Measurements from ENCODE around the gene RHOB. TPM values are rescaled to one million over a fixed set of nuclear protein-coding genes. Genes with fewer than 3 reads are reported as not detected.

RHOB gene
- total and polyA plus RNA-seq, 2 of the 13 experiments (the other 11 are each of a cell fraction or from before 2014, with no cell fraction given) = 192 to 268 TPM

DNA sequence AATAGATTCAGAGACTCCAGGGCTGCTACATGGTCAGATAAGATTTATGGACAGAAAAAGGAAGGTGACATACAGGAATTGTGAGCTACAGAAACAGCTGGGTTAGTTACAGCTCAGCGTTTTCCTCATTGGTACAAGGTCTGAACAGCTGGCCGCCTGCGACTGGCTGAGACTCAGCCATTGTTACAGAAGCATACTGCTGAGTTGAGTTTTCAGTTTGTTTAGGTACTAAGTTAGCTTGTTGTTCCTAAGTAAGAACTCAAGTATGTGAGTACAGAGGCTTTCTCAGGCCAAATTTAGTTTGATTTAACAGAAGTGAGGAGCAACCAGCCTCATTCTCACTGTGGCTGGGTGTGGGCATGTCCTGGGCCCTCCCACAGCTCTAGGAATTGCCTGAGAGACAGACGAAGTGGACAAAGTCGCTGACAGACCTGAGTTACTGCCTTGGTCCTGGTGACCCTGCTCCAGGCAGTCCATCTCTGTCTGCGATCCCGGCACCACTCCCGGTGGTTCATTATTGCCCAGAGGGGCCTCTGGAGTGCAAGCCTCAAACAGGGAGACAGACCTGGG is 27.8 kb upstream of the RHOB start (continued):
- TF ChIP-seq, protein P1, sequence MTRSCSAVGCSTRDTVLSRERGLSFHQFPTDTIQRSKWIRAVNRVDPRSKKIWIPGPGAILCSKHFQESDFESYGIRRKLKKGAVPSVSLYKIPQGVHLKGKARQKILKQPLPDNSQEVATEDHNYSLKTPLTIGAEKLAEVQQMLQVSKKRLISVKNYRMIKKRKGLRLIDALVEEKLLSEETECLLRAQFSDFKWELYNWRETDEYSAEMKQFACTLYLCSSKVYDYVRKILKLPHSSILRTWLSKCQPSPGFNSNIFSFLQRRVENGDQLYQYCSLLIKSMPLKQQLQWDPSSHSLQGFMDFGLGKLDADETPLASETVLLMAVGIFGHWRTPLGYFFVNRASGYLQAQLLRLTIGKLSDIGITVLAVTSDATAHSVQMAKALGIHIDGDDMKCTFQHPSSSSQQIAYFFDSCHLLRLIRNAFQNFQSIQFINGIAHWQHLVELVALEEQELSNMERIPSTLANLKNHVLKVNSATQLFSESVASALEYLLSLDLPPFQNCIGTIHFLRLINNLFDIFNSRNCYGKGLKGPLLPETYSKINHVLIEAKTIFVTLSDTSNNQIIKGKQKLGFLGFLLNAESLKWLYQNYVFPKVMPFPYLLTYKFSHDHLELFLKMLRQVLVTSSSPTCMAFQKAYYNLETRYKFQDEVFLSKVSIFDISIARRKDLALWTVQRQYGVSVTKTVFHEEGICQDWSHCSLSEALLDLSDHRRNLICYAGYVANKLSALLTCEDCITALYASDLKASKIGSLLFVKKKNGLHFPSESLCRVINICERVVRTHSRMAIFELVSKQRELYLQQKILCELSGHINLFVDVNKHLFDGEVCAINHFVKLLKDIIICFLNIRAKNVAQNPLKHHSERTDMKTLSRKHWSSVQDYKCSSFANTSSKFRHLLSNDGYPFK (CRISPR knock-in tag; IDR thresholded peaks at IDR 0.05; ENCODE audit: borderline replicate concordance) = peak; percentile 44; the same call in 1 of the 2 replicates
- no peak for TF ChIP-seq ZNF136 (CRISPR knock-in tag; IDR thresholded peaks at IDR 0.05; ENCODE audit: low read depth)
- 0 out of 2 replicates have a peak, but pooled peaks have one; percentile 45 for TF ChIP-seq NRL (CRISPR knock-in tag; IDR thresholded peaks at IDR 0.05; ENCODE audit: borderline replicate concordance)
- TF ChIP-seq ARNTL (CRISPR knock-in tag; IDR thresholded peaks at IDR 0.05) = no peak
- TF ChIP-seq NR2C2 (CRISPR knock-in tag; IDR thresholded peaks at IDR 0.05; ENCODE audit: borderline replicate concordance) = no peak
- no peak for TF ChIP-seq NFE2 (CRISPR knock-in tag; IDR thresholded peaks at IDR 0.05)
- TF ChIP-seq, protein P2, sequence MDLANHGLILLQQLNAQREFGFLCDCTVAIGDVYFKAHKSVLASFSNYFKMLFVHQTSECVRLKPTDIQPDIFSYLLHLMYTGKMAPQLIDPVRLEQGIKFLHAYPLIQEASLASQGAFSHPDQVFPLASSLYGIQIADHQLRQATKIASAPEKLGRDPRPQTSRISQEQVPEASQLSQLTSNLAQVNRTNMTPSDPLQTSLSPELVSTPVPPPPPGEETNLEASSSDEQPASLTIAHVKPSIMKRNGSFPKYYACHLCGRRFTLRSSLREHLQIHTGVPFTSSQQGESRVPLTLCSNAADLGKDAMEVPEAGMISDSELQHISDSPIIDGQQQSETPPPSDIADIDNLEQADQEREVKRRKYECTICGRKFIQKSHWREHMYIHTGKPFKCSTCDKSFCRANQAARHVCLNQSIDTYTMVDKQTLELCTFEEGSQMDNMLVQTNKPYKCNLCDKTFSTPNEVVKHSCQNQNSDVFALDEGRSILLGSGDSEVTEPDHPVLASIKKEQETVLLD (CRISPR knock-in tag; IDR thresholded peaks at IDR 0.05; ENCODE audit: low read depth) = 0 out of 2 replicates have a peak, but pooled peaks have one; percentile 34
- no peak for TF ChIP-seq ZFP36 (IDR thresholded peaks at IDR 0.05; ENCODE audit: borderline replicate concordance, low read depth, low read length, partially characterized antibody)
- TF ChIP-seq ZFP36L2 (CRISPR knock-in tag; IDR thresholded peaks at IDR 0.05) = no peak
- TF ChIP-seq ZNF451 (CRISPR knock-in tag; IDR thresholded peaks at IDR 0.05) = no peak
- TF ChIP-seq HNRNPUL1 (IDR thresholded peaks at IDR 0.05; ENCODE audit: low read depth, low read length) = no peak
- TF ChIP-seq ZNF460 (CRISPR knock-in tag; IDR thresholded peaks at IDR 0.05; ENCODE audit: borderline replicate concordance) = no peak
- peak; percentile 77 for TF ChIP-seq MAFF (IDR thresholded peaks at IDR 0.05; ENCODE audit: low read depth, low read length)
- TF ChIP-seq ZNF562 (CRISPR knock-in tag; IDR thresholded peaks at IDR 0.05; ENCODE audit: borderline replicate concordance) = no peak
- TF ChIP-seq, protein P3, sequence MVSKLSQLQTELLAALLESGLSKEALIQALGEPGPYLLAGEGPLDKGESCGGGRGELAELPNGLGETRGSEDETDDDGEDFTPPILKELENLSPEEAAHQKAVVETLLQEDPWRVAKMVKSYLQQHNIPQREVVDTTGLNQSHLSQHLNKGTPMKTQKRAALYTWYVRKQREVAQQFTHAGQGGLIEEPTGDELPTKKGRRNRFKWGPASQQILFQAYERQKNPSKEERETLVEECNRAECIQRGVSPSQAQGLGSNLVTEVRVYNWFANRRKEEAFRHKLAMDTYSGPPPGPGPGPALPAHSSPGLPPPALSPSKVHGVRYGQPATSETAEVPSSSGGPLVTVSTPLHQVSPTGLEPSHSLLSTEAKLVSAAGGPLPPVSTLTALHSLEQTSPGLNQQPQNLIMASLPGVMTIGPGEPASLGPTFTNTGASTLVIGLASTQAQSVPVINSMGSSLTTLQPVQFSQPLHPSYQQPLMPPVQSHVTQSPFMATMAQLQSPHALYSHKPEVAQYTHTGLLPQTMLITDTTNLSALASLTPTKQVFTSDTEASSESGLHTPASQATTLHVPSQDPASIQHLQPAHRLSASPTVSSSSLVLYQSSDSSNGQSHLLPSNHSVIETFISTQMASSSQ (IDR thresholded peaks at IDR 0.05; ENCODE audit: low read depth) = no peak
- TF ChIP-seq, protein P3 (CRISPR knock-in tag; IDR thresholded peaks at IDR 0.05; ENCODE audit: borderline replicate concordance) = no peak
- TF ChIP-seq LCORL (IDR thresholded peaks at IDR 0.05) = no peak
- TF ChIP-seq LCORL (CRISPR knock-in tag; IDR thresholded peaks at IDR 0.05) = peak; percentile 39; the same call in 1 of the 2 replicates
- TF ChIP-seq ZNF549 (CRISPR knock-in tag; IDR thresholded peaks at IDR 0.05) = no peak
- no peak for TF ChIP-seq ZNF30 (CRISPR knock-in tag; IDR thresholded peaks at IDR 0.05)
- TF ChIP-seq NR1H2 (CRISPR knock-in tag; IDR thresholded peaks at IDR 0.05; ENCODE audit: borderline replicate concordance, low read depth) = no peak
- no peak for TF ChIP-seq ZNF7 (CRISPR knock-in tag; IDR thresholded peaks at IDR 0.05)
